Left lobe of liver (tissue), 2 donors: Measurements from ENCODE around the gene LSM4. TPM values are rescaled to one million over a fixed set of nuclear protein-coding genes. Genes with fewer than 3 reads are reported as not detected.
"Not testable (repeated sequence)": the region's sequence is repeated elsewhere in the genome, so short reads cannot be mapped to it uniquely, and the experiment has no call there.

ENCODE experiments used
- ATAC-seq: fragments of 200-7000 bp; cut with Tn5 transposase; one replicate; pipeline ENCODE4 v1.9.1; 2020; ENCODE audit warnings: mild to moderate bottlenecking, moderate library complexity
- DNase-seq: peaks from one replicate; pipeline ENCODE4 v3.0.0-alpha.2; 2020; ENCODE audit warnings: low spot score
- total RNA-seq: library from RNA; stranded (reverse); gene quantifications from one replicate; pipeline ENCODE4 v1.2.1, GENCODE V29; 2021
- donor health status: DM: no; HTN: no; CAD: no; lungs with moderate emphysema.
- donor health status: DM: no; HTN: yes; CAD: no.

The LSM4 gene
- total RNA-seq, result 53.3 TPM

- ATAC-seq, result peak; percentile 90
- peak; percentile 99 for DNase-seq
These were observed at the start of gene LSM4 for GRCh38 chr19:18322759-18323460. LSM4 (minus strand) TSS chr19:18323076; CDS start chr19:18323020, 56 bp downstream.

GRCh38 chr19:18368504-18369222 lies 45.8 kb upstream of the LSM4 start:
- ATAC-seq (no peak), DNase-seq (no peak)

- ATAC-seq, result no peak
- no peak for DNase-seq
These were observed 43.2 kb upstream of the LSM4 start for GRCh38 chr19:18366021-18366435.

- ATAC-seq, result peak; percentile 62
- peak; percentile 75 for DNase-seq
These were observed 42.1 kb upstream of the LSM4 start for GRCh38 chr19:18364826-18365528.

- DNase-seq, ATAC-seq: not testable (repeated sequence)
These were observed 41.5 kb upstream of the LSM4 start for GRCh38 chr19:18364277-18364825.

- ATAC-seq (no peak), DNase-seq (no peak)
These were observed 40.9 kb upstream of the LSM4 start for GRCh38 chr19:18363787-18364186.

GRCh38 chr19:18362934-18363542 lies 40.2 kb upstream of the LSM4 start:
- DNase-seq, result no peak

GRCh38 chr19:18361646-18362045 lies 38.8 kb upstream of the LSM4 start:
- no peak for DNase-seq

More at GRCh38 chr19:18362934-18363542, 40.2 kb upstream of the LSM4 start:
- ATAC-seq, result peak; percentile 25

GRCh38 chr19:18357041-18357440 lies 34.2 kb upstream of the LSM4 start:
- no peak for ATAC-seq
- DNase-seq, result no peak

More at GRCh38 chr19:18361646-18362045, 38.8 kb upstream of the LSM4 start:
- ATAC-seq, result no peak

- not testable (repeated sequence) for ATAC-seq, DNase-seq
These were observed 31.9 kb upstream of the LSM4 start for GRCh38 chr19:18354743-18355142.

GRCh38 chr19:18353378-18354005 lies 30.6 kb upstream of the LSM4 start:
- ATAC-seq (no peak), DNase-seq (no peak)

GRCh38 chr19:18351544-18351943 lies 28.7 kb upstream of the LSM4 start:
- DNase-seq (no peak), ATAC-seq (no peak)

GRCh38 chr19:18350490-18350889 lies 27.6 kb upstream of the LSM4 start:
- DNase-seq (no peak), ATAC-seq (no peak)

- DNase-seq, result no peak
- peak; percentile 83 for ATAC-seq
These were observed 26.8 kb upstream of the LSM4 start for GRCh38 chr19:18349524-18350128.

- not testable (repeated sequence) for DNase-seq, ATAC-seq
These were observed 26.0 kb upstream of the LSM4 start for GRCh38 chr19:18348818-18349339.

GRCh38 chr19:18348171-18348570 lies 25.3 kb upstream of the LSM4 start:
- no peak for DNase-seq
- no peak for ATAC-seq

GRCh38 chr19:18346091-18346490 lies 23.2 kb upstream of the LSM4 start:
- ATAC-seq, result no peak
- DNase-seq, result no peak

- ATAC-seq (no peak), DNase-seq (no peak)
These were observed 22.4 kb upstream of the LSM4 start for GRCh38 chr19:18345296-18345695.

GRCh38 chr19:18344582-18344950 lies 21.7 kb upstream of the LSM4 start:
- ATAC-seq (no peak), DNase-seq (no peak)
